Measurements from ENCODE around the gene SLC2A5. TPM values are rescaled to one million over a fixed set of nuclear protein-coding genes. Genes with fewer than 3 reads are reported as not detected.

Gene SLC2A5
- total and polyA plus RNA-seq, 12 donors: 0.50 to 29.9 (median 4.3) TPM

DNA sequence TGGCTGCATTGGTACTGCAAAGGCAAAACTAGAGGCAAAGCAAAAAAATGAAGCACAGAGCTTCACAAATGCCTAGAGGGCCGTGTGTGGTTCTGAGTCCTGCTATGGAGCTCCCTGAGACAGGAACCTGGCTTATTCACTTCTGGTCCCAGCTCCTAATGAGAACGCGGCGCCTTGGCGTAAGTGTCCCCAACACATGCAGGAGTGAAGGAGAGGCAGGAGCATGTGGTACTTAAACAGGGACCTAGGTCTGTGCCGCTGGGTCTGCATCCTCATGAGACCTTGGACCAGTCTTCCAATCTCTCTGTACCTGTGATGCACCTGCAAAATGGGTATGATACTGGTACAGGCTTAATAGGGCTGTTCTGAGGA lies 28.8 kb downstream of the SLC2A5 start:
- no peaks in the 10 kb centered on the region for H3K36me3 ChIP-seq (replicated peaks in 1 of 2)
- no peak overlapping the region for H3K27ac ChIP-seq
- no peaks in the 10 kb centered on the region for H3K9me3 ChIP-seq (replicated peaks in 1 of 3)
- TF ChIP-seq, protein P1, sequence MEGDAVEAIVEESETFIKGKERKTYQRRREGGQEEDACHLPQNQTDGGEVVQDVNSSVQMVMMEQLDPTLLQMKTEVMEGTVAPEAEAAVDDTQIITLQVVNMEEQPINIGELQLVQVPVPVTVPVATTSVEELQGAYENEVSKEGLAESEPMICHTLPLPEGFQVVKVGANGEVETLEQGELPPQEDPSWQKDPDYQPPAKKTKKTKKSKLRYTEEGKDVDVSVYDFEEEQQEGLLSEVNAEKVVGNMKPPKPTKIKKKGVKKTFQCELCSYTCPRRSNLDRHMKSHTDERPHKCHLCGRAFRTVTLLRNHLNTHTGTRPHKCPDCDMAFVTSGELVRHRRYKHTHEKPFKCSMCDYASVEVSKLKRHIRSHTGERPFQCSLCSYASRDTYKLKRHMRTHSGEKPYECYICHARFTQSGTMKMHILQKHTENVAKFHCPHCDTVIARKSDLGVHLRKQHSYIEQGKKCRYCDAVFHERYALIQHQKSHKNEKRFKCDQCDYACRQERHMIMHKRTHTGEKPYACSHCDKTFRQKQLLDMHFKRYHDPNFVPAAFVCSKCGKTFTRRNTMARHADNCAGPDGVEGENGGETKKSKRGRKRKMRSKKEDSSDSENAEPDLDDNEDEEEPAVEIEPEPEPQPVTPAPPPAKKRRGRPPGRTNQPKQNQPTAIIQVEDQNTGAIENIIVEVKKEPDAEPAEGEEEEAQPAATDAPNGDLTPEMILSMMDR (IDR thresholded peaks at IDR 0.05): no peak
- no peak for TF ChIP-seq POLR2A (IDR thresholded peaks at IDR 0.05)
- 94 to 97% (median 96%) methylated on average over 6 of the region's 6 CpGs for WGBS, 4 donors
- intact Hi-C loops (cut with DNase I): no loop called here
- peaks cover 10% of the 10 kb centered on the region for H3K27me3 ChIP-seq
- no peak for DNase-seq
- no peaks in the 10 kb centered on the region for H3K4me1 ChIP-seq (replicated peaks in 1 of 2)
- no peak overlapping the region for H3K4me3 ChIP-seq

DNA sequence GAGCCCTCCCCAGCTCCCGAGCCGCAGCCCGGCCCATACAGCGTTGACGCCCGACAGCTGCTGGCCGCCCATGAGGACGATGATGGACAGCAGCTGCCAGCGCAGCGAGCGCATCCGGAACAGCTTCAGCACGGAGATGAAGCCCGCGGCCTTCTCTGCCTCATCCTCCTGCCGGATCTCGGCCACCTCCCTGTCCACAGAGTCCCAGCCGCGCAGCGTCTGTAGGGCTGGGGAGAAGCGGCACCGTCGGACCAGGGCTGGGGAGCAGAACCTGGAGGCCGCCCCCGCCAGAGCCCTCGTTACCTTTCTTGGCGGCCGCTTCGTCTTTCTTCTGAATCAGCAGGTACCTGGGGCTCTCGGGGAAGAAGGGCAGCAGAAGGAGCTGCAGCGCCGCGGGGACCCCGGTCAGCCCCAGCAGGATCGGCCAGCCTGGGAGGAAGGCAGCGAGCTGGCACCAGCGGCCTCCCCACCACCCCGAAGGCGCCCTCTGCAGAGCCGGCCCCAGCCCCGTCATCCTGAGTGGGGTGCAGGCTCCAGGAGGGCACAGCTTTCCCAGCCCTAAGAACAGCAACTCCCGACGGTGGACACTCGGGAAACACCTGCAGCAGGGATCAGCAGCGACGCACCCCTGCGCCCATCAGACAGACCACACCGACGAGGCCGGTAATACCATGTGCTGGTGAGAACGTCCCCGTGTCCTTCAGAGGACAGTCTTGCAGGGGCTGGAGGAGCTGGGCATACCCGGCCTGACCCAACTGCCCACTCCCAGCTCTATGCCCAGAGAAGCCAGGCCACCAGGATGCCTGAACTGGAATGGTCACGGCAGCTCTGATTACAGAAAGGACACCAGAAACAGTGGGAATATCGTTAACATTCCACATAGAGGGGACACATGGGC lies 29.4 kb downstream of the SLC2A5 start:
- Histone ChIP-seq H3K4me1 (replicated peaks in 1 of 2) (no peaks in the 10 kb centered on the region), H3K27me3 (peaks cover 10% of the 10 kb centered on the region), H3K36me3 (replicated peaks in 1 of 2) (no peaks in the 10 kb centered on the region), H3K9me3 (replicated peaks in 1 of 3) (peaks cover 0 to 5% (median under 1%) of the 10 kb centered on the region in 3 donors), H3K4me3 (no peak overlapping the region), H3K27ac (no peak overlapping the region)
- 76 to 93% (median 82%) methylated on average over 35 to 55 of the region's 55 CpGs for WGBS, 4 donors
- DNase-seq: no peak
- intact Hi-C loops (cut with DNase I): no loop called here
- no peak for TF ChIP-seq POLR2A (IDR thresholded peaks at IDR 0.05)
- TF ChIP-seq, protein P1 (IDR thresholded peaks at IDR 0.05): no peak

GRCh38 chr1:9038881-9039760 lies 30.3 kb downstream of the SLC2A5 start:
- Histone ChIP-seq H3K4me1 (replicated peaks in 1 of 2) (no peaks in the 10 kb centered on the region), H3K4me3 (no peak overlapping the region), H3K36me3 (replicated peaks in 1 of 2) (no peaks in the 10 kb centered on the region), H3K27me3 (peaks cover 10% of the 10 kb centered on the region), H3K9me3 (replicated peaks in 1 of 3) (peaks cover 0 to 6% (median 4%) of the 10 kb centered on the region in 3 donors), H3K27ac (no peak overlapping the region)
- intact Hi-C loops (cut with DNase I): no loop called here
- TF ChIP-seq, protein P1 (IDR thresholded peaks at IDR 0.05): no peak
- TF ChIP-seq POLR2A (IDR thresholded peaks at IDR 0.05): no peak
- WGBS, 4 donors: 56 to 80% (median 62%) methylated on average over 2 to 62 of the region's 62 CpGs
- DNase-seq: no peak

DNA sequence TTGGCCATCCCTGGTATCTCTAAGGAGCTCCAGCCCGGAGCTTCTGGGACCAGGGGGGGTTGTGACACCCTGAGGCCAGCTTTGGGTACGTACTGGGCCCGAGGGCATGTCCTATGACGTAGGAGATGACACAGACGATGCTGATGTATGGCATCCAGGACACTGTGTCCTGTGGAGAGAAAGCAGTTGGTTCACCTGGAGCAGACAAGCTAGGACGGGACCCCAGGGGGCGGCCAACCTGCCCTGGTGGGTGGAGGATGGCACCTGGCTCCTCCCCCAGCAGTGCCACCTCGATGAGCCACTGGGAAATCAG lies 31.1 kb downstream of the SLC2A5 start:
- peaks cover 0 to 6% (median 4%) of the 10 kb centered on the region in 3 donors for H3K9me3 ChIP-seq (replicated peaks in 1 of 3)
- peaks cover 10% of the 10 kb centered on the region for H3K27me3 ChIP-seq
- DNase-seq: no peak
- intact Hi-C loops (cut with DNase I): no loop called here
- H3K4me3 ChIP-seq: no peak overlapping the region
- TF ChIP-seq POLR2A (IDR thresholded peaks at IDR 0.05): no peak
- TF ChIP-seq, protein P1 (IDR thresholded peaks at IDR 0.05): no peak
- 76 to 85% (median 82%) methylated on average over 4 to 8 of the region's 8 CpGs for whole genome bisulfite sequencing, 4 donors
- no peak overlapping the region for H3K27ac ChIP-seq
- no peaks in the 10 kb centered on the region for H3K36me3 ChIP-seq (replicated peaks in 1 of 2)
- H3K4me1 ChIP-seq (replicated peaks in 1 of 2): no peaks in the 10 kb centered on the region

Data from adrenal gland (tissue), 12 donors.